Endodermal cell (in vitro differentiated cells): ENCODE measurements around the gene RPTOR. TPM values are rescaled to one million over a fixed set of nuclear protein-coding genes. Genes with fewer than 3 reads are reported as not detected.
A peak's percentile ranks its signal among the peaks of the same experiment; 100 is the strongest.

Experiments used
- DNase-seq: peaks from one replicate; pipeline ENCODE4 v3.0.0-alpha.2; 2017
- H3K27ac ChIP-seq: 2 replicates; pipeline ENCODE4 v1.5.1; 2013; ENCODE audit warnings: mild to moderate bottlenecking, low read depth, low read length, moderate library complexity
- H3K27me3 ChIP-seq: 2 replicates; pipeline ENCODE4 v1.6.1; 2013; ENCODE audit warnings: mild to moderate bottlenecking, low read length, moderate library complexity; ENCODE audit not compliant: insufficient read depth, control insufficient read depth, poor library complexity, severe bottlenecking
- H3K36me3 ChIP-seq: 2 replicates; pipeline ENCODE4 v1.7.0; 2013; ENCODE audit warnings: mild to moderate bottlenecking, low read length, moderate library complexity; ENCODE audit not compliant: control insufficient read depth, insufficient read depth
- H3K4me1 ChIP-seq: one replicate; pipeline ENCODE4 v1.7.0; 2013; ENCODE audit warnings: low read length; ENCODE audit not compliant: control insufficient read depth, insufficient read depth
- H3K4me3 ChIP-seq: 2 replicates; pipeline ENCODE4 v1.5.1; 2013; ENCODE audit warnings: mild to moderate bottlenecking, low read length, moderate library complexity
- H3K9ac ChIP-seq: 2 replicates; pipeline ENCODE4 v1.6.1; 2013; ENCODE audit warnings: mild to moderate bottlenecking, low read length, moderate library complexity; ENCODE audit not compliant: poor library complexity, severe bottlenecking; ENCODE audit errors: extremely low read depth
- H3K9me3 ChIP-seq: 2 replicates; pipeline ENCODE4 v1.6.1; 2013; ENCODE audit warnings: mild to moderate bottlenecking, low read length, moderate library complexity; ENCODE audit not compliant: control insufficient read depth
- H3K27ac Mint-ChIP-seq: 2 replicates; pipeline ENCODE4 v1.8.0; 2020; ENCODE audit warnings: mixed read lengths
- H3K27me3 Mint-ChIP-seq: 2 replicates; pipeline ENCODE4 v1.8.0; 2021; ENCODE audit warnings: mild to moderate bottlenecking, mixed read lengths; ENCODE audit not compliant: insufficient read depth
- H3K36me3 Mint-ChIP-seq: 2 replicates; pipeline ENCODE4 v1.8.0; 2020; ENCODE audit warnings: low read depth, mixed read lengths
- H3K4me1 Mint-ChIP-seq: 2 replicates; pipeline ENCODE4 v1.8.0; 2020; ENCODE audit warnings: mixed read lengths
- H3K4me3 Mint-ChIP-seq: 2 replicates; pipeline ENCODE4 v1.8.0; 2020; ENCODE audit warnings: mild to moderate bottlenecking, moderate library complexity, mixed read lengths
- H3K9me3 Mint-ChIP-seq: 2 replicates; pipeline ENCODE4 v1.8.0; 2020; ENCODE audit warnings: mild to moderate bottlenecking, mixed read lengths
- WGBS, 2 experiments: methylation state at CpG; one replicate each; pipeline versions ENCODE4 v1.1.5 to v1.1.7; 2013; ENCODE audit warnings: missing lambda C conversion rate in 2 of 2, mixed read lengths in 1 of 2; ENCODE audit not compliant: insufficient coverage in 1 of 2, insufficient read length in 1 of 2; 5-methylcytosine and 5-hydroxymethylcytosine counted together
- total RNA-seq, 2 donors: library from RNA; stranded (reverse); fragmentation: NEBNext Ultra II Directional in 1 of 2; extraction: Animal tissue kit (Norgen Biotek cat#: 25700) in 1 of 2; gene quantifications; 2 replicates in 1 of 2; 3 replicates in 1 of 2; pipeline ENCODE4 v1.2.1, GENCODE V29; 2021
- TF ChIP-seq, protein P1 (sequence below): fragments of 200-600 bp; sonication (generic); conservative IDR thresholded peaks from 2 replicates; pipeline ENCODE4 v1.5.0; 2021; ENCODE audit warnings: antibody characterized with exemption, mild to moderate bottlenecking

RPTOR gene
- total RNA-seq, 2 donors from 2014 or later: 45.1 to 53.4 TPM

GRCh38 chr17:80800481-80801391 is 256.1 kb downstream of the RPTOR start:
- peaks cover 3% of the 10 kb centered on the region for H3K9me3 ChIP-seq
- WGBS, 2 experiments: 92 to 98% methylated on average over 13 to 18 of the region's 18 CpGs
- no peak overlapping the region for H3K4me3 ChIP-seq
- Mint-ChIP-seq H3K9me3 (peaks cover 7% of the 10 kb centered on the region), H3K4me1 (peaks cover 21% of the 10 kb centered on the region), H3K36me3 (peaks cover 22% of the 10 kb centered on the region), H3K27ac (no peak overlapping the region), H3K4me3 (no peak overlapping the region), H3K27me3 (no peaks in the 10 kb centered on the region)
- H3K27ac ChIP-seq: no peak overlapping the region
- no peak overlapping the region for H3K9ac ChIP-seq
- DNase-seq: peak; percentile 58
- no peaks in the 10 kb centered on the region for H3K27me3 ChIP-seq
- H3K36me3 ChIP-seq: peaks cover 6% of the 10 kb centered on the region
- TF ChIP-seq, protein P1, sequence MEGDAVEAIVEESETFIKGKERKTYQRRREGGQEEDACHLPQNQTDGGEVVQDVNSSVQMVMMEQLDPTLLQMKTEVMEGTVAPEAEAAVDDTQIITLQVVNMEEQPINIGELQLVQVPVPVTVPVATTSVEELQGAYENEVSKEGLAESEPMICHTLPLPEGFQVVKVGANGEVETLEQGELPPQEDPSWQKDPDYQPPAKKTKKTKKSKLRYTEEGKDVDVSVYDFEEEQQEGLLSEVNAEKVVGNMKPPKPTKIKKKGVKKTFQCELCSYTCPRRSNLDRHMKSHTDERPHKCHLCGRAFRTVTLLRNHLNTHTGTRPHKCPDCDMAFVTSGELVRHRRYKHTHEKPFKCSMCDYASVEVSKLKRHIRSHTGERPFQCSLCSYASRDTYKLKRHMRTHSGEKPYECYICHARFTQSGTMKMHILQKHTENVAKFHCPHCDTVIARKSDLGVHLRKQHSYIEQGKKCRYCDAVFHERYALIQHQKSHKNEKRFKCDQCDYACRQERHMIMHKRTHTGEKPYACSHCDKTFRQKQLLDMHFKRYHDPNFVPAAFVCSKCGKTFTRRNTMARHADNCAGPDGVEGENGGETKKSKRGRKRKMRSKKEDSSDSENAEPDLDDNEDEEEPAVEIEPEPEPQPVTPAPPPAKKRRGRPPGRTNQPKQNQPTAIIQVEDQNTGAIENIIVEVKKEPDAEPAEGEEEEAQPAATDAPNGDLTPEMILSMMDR: peak; percentile 28
- peaks cover 3% of the 10 kb centered on the region for H3K4me1 ChIP-seq

DNA sequence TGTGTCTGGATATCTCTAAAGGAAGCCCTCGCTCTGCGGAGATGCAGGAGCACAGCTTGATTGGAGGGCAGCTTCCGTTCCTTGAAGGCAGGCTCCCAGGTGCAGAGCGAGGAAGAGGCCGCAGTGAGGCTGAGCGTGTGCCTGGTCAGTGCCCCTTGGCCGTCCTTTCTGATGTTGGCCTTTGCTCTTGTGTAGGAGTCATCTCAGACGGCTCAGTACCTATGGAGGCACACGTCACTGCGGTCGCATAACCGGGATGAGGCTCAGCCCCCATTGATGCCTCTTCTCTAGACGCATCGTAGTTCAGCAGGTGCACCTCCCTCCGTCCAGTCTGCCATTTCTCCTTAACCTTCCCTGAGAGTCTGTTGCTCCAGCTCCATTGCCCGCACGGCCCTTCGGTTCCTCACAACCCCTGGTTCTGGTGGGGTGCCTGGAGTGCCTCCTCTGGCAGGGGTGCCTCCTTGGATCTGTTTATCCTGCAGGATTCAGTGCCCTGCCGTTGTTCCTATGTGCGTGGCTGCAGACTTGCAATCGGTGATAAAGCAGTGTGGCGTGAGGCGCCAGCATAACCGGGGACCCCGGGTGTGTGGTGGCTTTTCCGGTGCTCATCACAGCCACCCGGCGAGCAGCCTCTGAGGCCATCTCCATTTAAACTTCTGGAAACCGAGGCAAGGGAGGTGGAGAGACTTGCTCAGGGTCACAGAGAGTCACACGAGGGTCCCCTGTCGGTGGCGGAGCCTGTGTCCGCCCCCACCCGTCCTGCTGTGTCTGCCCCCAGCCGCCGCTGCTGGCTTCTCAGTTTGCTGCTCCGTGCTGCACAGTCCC is 258.2 kb downstream of the RPTOR start:
- WGBS, 2 experiments: 95 to 97% methylated on average over 28 to 37 of the region's 37 CpGs
- Mint-ChIP-seq H3K4me3 (no peak overlapping the region), H3K36me3 (peaks cover 15% of the 10 kb centered on the region), H3K27me3 (no peaks in the 10 kb centered on the region), H3K27ac (no peak overlapping the region), H3K9me3 (peaks cover 16% of the 10 kb centered on the region), H3K4me1 (peaks cover 21% of the 10 kb centered on the region)
- H3K36me3 ChIP-seq: peaks cover 14% of the 10 kb centered on the region
- DNase-seq: peak; percentile 50
- no peak overlapping the region for H3K4me3 ChIP-seq
- H3K4me1 ChIP-seq: peaks cover 3% of the 10 kb centered on the region
- no peak overlapping the region for H3K27ac ChIP-seq
- H3K27me3 ChIP-seq: no peaks in the 10 kb centered on the region
- peaks cover 24% of the 10 kb centered on the region for H3K9me3 ChIP-seq
- no peak overlapping the region for H3K9ac ChIP-seq
- TF ChIP-seq, protein P1: no peak
